Aorta (tissue), 4 donors: ENCODE data around the gene CENPF. TPM values are rescaled to one million over a fixed set of nuclear protein-coding genes. Genes with fewer than 3 reads are reported as not detected.

Source experiments
- polyA plus RNA-seq, 2 donors: library from polyadenylated mRNA; stranded (reverse); fragments of 200-250 nt; gene quantifications; one replicate each; pipeline ENCODE4 v1.2.3, GENCODE V29; 2013
- total RNA-seq, 2 donors: library from RNA; stranded (reverse); fragmentation: NEBNext Ultra II Directional; extraction: Animal tissue kit (Norgen Biotek cat#: 25700); gene quantifications; one replicate each; pipeline ENCODE4 v1.2.1, GENCODE V29; 2021
- donor health status: healthy with polysubstance abuse.
- donor health status: Bipolar disorder and iron deficiency.
- donor health status: DM: no; HTN: no; CAD: no.
- donor health status: DM: yes; HTN: yes; CAD: no.

CENPF gene
- total and polyA plus RNA-seq, 4 donors: 0.05 to 4.3 (median 1.1) TPM

Other genes with a start within 250 kb of the CENPF start
- 10 to 100 TPM; 48.3 to 50.5 TPM for gene PTPN14, start 51.6 kb upstream of the CENPF start, total RNA-seq
- 1 to 10 TPM; 7.3 to 8.0 TPM for gene PTPN14, start 51.6 kb upstream of the CENPF start, polyA plus RNA-seq